Panc1 (cell line): ENCODE results near the gene CADM1. TPM values are rescaled to one million over a fixed set of nuclear protein-coding genes. Genes with fewer than 3 reads are reported as not detected.

ENCODE experiments used
- ATAC-seq: fragments of 200-7000 bp; cut with Tn5 transposase; 2 replicates; pipeline ENCODE4 v1.9.1; 2020; ENCODE audit warnings: mild to moderate bottlenecking, moderate library complexity
- BruUV-seq: library from RNA; stranded (reverse); fragments of 400-500 nt; replicated peaks from 2 replicates; lab custom pipeline; 2021; lab: Mats Ljungman, UMichigan
- CTCF ChIA-PET: fragments of 300-600 bp; sonication (Branson Sonifier 250); formaldehyde crosslinking; loops from one replicate; lab custom pipeline; 2022; ENCODE audit warnings: antibody characterized with exemption; lab: Charles Lee
- POLR2A ChIA-PET: fragments of 300-600 bp; sonication (Branson Sonifier 250); formaldehyde crosslinking; loops from one replicate; lab custom pipeline; 2022; ENCODE audit warnings: antibody characterized with exemption; lab: Charles Lee
- DNase-seq: peaks from one replicate; pipeline ENCODE4 v3.0.0-alpha.2; 2010; ENCODE audit warnings: low read depth, low spot score
- H3K27ac ChIP-seq: 2 replicates; pipeline ENCODE4 v1.5.1; 2011; ENCODE audit warnings: mild to moderate bottlenecking, low read length, inconsistent platforms
- H3K27me3 ChIP-seq: fragments of 200-500 bp; sonication (Bioruptor generic); 2 replicates; pipeline ENCODE4 v1.6.0; 2014; ENCODE audit warnings: low read length, inconsistent platforms; ENCODE audit not compliant: control insufficient read depth, insufficient read depth
- H3K36me3 ChIP-seq: fragments of 200-500 bp; sonication (Bioruptor generic); 2 replicates; pipeline ENCODE4 v1.5.1; 2014; ENCODE audit warnings: inconsistent platforms, mild to moderate bottlenecking, low read length, moderate library complexity; ENCODE audit not compliant: control insufficient read depth, insufficient read depth
- H3K4me1 ChIP-seq: 2 replicates; pipeline ENCODE4 v1.5.1; 2011; ENCODE audit warnings: inconsistent platforms, mild to moderate bottlenecking, low read length, moderate library complexity; ENCODE audit not compliant: control insufficient read depth, insufficient read depth
- H3K4me3 ChIP-seq, 2 experiments: 2 replicates each; pipeline ENCODE4 v1.5.1; 2011 to 2012; ENCODE audit warnings: low read depth in 2 of 2, low read length in 2 of 2, mild to moderate bottlenecking in 2 of 2, inconsistent platforms in 1 of 2, moderate library complexity in 1 of 2
- H3K9me3 ChIP-seq: fragments of 200-500 bp; sonication (Bioruptor generic); 2 replicates; pipeline ENCODE4 v1.5.1; 2014; ENCODE audit warnings: low read depth, mild to moderate bottlenecking, inconsistent platforms, low read length, moderate library complexity; ENCODE audit not compliant: control insufficient read depth, insufficient read depth
- CTCF ChIP-seq: fragments of 450-650 bp; IDR thresholded peaks from 2 replicates; pipeline ENCODE4 v1.5.1; 2017; ENCODE audit warnings: mild to moderate bottlenecking
- POLR2AphosphoS5 ChIP-seq: IDR thresholded peaks from 2 replicates; pipeline ENCODE4 v1.6.1; 2012; ENCODE audit warnings: mild to moderate bottlenecking, low read depth, low read length, moderate library complexity
- REST ChIP-seq, 2 experiments: IDR thresholded peaks; 2 replicates each; pipeline ENCODE4 v1.6.1; 2011 to 2012; ENCODE audit warnings: low read depth in 2 of 2, control low read depth in 1 of 2, low read length in 1 of 2, mild to moderate bottlenecking in 1 of 2, moderate library complexity in 1 of 2; ENCODE audit not compliant: insufficient read depth in 1 of 2
- SIN3A ChIP-seq: IDR thresholded peaks from 2 replicates; pipeline ENCODE4 v1.6.1; 2012; ENCODE audit warnings: low read depth, mild to moderate bottlenecking, low read length, moderate library complexity, borderline replicate concordance; ENCODE audit not compliant: insufficient read depth
- TCF7L2 ChIP-seq: IDR thresholded peaks from 2 replicates; pipeline ENCODE4 v1.6.1; 2011; ENCODE audit warnings: mild to moderate bottlenecking, low read depth, low read length, inconsistent platforms
- in situ Hi-C: cut with HindIII; loops from 2 replicates; pipeline ENCODE4 v1.10.0; 2016; ENCODE audit warnings: low sequenced_read_pairs, low pct_unique_long_range_greater_than_20kb
- intact Hi-C: fragments of 100-400 bp; cut with micrococcal nuclease; formaldehyde crosslinking; loops from one replicate; pipeline ENCODE4 v1.10.0; 2022; ENCODE audit not compliant: unreplicated experiment
- total RNA-seq: library from RNA; stranded (reverse); gene quantifications from one replicate; pipeline ENCODE4 v1.2.1, GENCODE V29; 2021; ENCODE audit not compliant: unreplicated experiment

The CADM1 gene
- total RNA-seq, 1 experiment from 2014 or later = 3.9 TPM

- no peaks in the 10 kb centered on the region for H3K27me3 ChIP-seq
- ChIA-PET CTCF (interaction anchor here (0.6 kb wide), 1 partner anchor 94 kb away, joined by 6 read pairs; no protein-coding TSS in a partner anchor), POLR2A (no interaction called here)
- no peaks in the 10 kb centered on the region for H3K9me3 ChIP-seq
- no peak overlapping the region for H3K4me3 ChIP-seq
- in situ Hi-C loops = no loop called here
- H3K27ac ChIP-seq = no peak overlapping the region
- no peaks in the 10 kb centered on the region for H3K4me1 ChIP-seq
- intact Hi-C loops = no loop called here
- no TSS peak for BruUV-seq
- DNase-seq (no peak), ATAC-seq (no peak)
- no peak for TF ChIP-seq CTCF
- no peak for TF ChIP-seq REST (IDR thresholded peaks at IDR 0.05; ENCODE audit: insufficient read depth in 1 of 2, low read depth in 2 of 2, low read length in 1 of 2)
- no peak for TF ChIP-seq TCF7L2
- no peak for TF ChIP-seq SIN3A
- no peak for TF ChIP-seq POLR2AphosphoS5
- no peaks in the 10 kb centered on the region for H3K36me3 ChIP-seq
Measured at GRCh38 chr11:115368616-115369015, 135.6 kb downstream of the CADM1 start.

- Histone ChIP-seq H3K4me3 (no peak overlapping the region), H3K36me3 (no peaks in the 10 kb centered on the region), H3K27me3 (no peaks in the 10 kb centered on the region), H3K9me3 (no peaks in the 10 kb centered on the region), H3K4me1 (no peaks in the 10 kb centered on the region), H3K27ac (no peak overlapping the region)
- no peak for TF ChIP-seq CTCF
- TF ChIP-seq TCF7L2 = no peak
- no peak for TF ChIP-seq SIN3A
- TF ChIP-seq REST (IDR thresholded peaks at IDR 0.05; ENCODE audit: insufficient read depth in 1 of 2, low read depth in 2 of 2, low read length in 1 of 2) = no peak
- no peak for TF ChIP-seq POLR2AphosphoS5
- ChIA-PET POLR2A (no interaction called here), CTCF (no interaction called here)
- BruUV-seq = no TSS peak
- DNase-seq (no peak), ATAC-seq (no peak)
- in situ Hi-C loops = no loop called here
- intact Hi-C loops = no loop called here
Measured at GRCh38 chr11:115366826-115367225, 137.4 kb downstream of the CADM1 start.
